HG03097 (cell line): ENCODE data around the gene PACS1.
A peak's percentile ranks its signal among the peaks of the same experiment; 100 is the strongest.

Experiments
- ATAC-seq: cut with Tn5 transposase; IDR thresholded peaks from one replicate; pipeline ENCODE4 v1.9.1; 2021; ENCODE audit not compliant: unreplicated experiment, low FRiP score

PACS1 gene

GRCh38 chr11:66131937-66132632 lies 62.0 kb downstream of the PACS1 start:
- ATAC-seq, result no peak

GRCh38 chr11:66133216-66133775 lies 63.2 kb downstream of the PACS1 start:
- no peak for ATAC-seq

GRCh38 chr11:66136752-66137123 lies 66.7 kb downstream of the PACS1 start:
- ATAC-seq, result no peak

DNA sequence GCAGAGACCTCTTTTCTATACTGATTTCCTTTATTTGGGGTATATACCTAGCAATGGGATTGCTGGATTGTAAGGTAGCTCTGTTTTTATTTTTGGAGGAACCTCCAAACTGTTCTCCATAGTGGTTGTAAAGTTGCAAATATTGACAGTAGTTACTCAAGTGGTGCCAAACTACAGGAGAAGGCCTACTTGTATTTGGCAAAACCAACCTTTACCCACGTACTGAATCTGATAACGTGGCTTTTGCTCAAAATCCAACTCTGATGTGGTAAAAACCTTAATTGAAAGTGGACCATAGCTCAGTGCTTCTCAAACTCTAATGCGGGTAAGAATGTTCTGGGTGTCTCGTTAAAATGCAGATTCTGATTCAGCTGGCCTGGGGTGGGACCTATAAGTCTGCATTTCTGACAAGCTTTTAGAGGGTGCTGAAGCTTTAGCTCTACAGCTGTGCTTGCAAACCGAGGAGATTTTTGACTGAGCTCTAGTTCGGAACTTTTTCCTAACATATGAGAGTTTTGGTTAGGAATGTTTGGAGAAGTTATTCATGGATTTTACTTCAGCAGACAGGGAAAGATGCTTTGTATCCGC lies 69.8 kb downstream of the PACS1 start:
- ATAC-seq, result no peak

- ATAC-seq, result no peak
Observed at GRCh38 chr11:66142370-66143263, 72.5 kb downstream of the PACS1 start.

DNA sequence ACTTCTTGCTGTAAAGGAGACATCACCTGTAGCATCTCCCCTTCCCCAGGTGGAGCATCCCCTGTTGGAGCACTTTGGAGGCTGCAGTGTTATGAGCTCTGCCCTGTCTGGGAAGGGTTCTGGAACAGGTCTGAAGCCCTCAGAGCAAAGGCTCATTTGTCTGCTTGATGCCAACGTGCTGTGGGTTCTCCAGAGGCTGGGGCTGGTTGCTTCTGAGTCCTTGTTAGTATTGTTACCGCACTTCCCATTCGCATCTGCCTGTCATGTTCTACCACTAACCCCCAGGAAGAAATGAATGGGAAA lies 73.1 kb downstream of the PACS1 start:
- ATAC-seq, result no peak

GRCh38 chr11:66143996-66144678 lies 74.1 kb downstream of the PACS1 start:
- ATAC-seq, result no peak

DNA sequence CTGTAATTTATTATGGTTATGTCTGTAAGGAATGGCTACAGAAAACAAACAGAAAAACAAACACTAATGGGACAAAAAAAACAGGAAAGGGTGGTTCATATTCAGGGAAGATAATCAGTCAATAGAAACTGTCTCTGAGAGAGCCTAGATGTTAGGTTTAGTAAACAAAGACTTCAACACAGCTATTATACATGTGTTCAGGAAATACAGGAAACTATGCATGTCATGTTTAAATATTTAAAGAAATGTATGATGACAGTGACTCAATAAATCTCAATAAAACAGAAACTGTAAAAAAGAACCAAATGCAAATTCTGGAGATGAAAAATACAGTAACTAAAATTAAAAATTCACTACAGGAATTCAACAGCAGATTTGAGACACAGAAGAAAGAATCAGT lies 76.0 kb downstream of the PACS1 start:
- ATAC-seq, result no peak

DNA sequence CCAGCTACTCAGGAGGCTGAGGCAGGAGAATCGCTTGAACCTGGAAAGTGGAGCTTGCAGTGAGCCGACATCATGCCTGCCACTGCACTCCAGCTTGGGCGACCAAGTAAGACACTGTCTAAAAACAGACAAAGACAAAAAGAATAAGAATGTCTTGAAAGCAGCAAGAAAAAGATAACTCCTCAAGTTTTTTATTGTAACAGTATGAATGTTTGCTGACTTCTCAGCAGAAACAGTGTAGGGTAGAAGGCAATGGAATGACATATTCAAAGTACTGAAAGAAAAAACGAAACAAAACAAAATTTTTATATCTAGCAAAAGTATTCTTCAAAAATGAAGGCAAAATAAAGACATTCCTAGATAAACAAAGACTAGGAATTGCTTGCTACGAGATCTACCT lies 76.9 kb downstream of the PACS1 start:
- ATAC-seq, result no peak

DNA sequence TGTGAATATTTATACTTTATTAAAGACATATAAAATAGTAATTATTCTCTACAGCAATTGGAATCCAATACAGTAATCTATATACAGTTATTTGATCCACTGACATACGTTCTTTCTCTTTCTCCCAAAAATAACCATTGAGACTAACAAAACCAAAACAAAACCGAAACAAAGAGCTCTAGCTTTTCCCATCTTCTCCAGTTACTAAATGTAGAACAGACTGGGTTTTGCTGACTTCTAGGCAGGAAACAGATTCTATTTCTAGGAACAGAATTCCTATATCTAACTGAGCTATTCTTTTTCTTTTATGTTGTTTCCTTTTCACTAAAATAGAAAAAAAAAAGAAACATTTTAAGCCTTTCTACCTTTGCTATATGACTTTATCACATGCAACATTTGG lies 80.1 kb downstream of the PACS1 start:
- ATAC-seq, result no peak

DNA sequence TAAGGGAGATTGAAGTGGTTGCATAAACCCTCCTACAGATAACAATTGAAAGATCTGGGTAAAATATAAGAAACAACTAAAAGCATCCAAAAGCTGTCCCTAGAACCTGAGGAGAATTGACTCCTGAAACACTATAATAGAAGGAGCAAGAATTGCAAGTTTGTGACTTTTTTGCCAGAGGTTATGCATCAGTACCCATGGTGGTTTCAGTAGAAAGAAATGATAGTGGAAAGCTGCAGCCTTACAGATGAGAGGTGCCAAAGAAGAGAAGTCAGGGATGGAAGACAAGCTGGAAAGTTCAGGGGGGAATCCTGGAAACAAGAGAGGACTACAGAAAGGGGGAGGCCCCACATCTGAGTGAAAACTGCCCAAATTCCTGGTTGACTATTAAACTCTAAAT lies 80.7 kb downstream of the PACS1 start:
- no peak for ATAC-seq

DNA sequence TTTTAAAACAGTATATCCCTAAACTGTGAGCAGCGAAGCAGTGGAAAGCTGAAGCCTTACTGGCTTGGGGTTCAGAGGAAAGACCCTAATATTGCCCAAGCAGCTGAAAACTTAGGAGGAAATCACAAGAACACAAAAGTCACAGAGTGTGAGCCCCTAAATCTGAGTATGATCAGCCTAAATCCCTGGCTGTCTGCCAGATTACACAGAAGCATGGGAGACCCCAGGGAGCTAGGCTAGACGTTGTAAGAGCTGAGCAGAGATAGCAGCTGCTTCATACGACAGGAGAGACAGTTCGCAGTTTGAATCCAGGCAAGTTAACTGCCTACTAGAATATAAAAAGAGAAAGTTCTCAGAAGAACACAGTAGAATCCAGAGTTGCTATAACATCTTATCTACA lies 81.2 kb downstream of the PACS1 start:
- no peak for ATAC-seq

DNA sequence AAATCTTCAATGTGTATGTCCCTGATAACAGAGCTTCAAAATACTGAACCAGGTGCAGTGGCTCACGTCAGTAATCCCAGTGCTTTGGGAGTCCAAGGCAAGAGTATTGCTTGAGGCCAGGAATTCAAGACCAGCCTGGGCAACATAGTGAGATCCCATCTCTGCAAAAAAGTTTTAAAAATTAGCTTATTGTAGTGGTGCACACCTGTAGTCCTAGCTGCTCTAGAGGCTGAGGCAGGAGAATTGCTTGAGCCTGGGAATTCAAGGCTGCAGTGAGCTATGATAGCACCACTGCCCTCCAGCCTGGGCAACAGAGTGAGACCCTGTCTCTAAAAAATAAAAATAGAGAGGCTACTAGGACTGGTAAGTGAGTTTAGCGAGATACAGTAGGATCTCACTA lies 84.0 kb downstream of the PACS1 start:
- no peak for ATAC-seq

- no peak for ATAC-seq
Observed at GRCh38 chr11:66155387-66156073, 85.5 kb downstream of the PACS1 start.

- peak; percentile 54 for ATAC-seq
Observed at GRCh38 chr11:66157182-66157864, 87.3 kb downstream of the PACS1 start.

GRCh38 chr11:66158156-66158555 lies 88.1 kb downstream of the PACS1 start:
- no peak for ATAC-seq

DNA sequence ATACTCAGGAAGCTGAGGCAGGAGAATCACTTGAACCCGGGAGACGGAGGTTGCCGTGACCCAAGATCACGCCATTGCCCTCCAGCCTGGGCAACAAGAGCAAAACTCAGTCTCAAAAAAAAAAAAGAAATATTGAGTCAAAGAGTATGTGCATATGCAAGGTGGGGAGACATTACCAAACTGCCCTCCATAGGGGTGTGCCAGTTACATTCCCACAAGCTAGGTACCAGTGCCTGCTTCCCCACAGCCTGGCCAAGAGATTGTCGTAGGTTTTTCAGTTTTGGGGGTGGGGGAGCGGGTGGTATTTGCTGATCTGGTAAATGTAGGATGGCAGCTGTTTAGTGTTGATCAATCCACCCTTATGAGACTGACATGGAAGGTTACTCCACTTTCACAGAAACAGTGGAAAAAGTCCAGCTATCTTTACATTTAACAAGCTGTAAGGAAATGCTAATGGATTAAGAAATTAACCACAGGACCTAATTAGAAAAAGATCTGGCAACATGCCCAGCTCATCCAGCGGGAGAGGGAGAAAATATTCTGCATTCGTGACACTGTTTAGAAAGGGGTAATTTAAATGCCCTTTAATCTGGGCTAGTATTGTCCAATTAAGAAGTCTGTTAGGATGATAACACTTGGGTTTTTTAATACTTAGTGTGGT lies 89.4 kb downstream of the PACS1 start:
- ATAC-seq, result no peak

DNA sequence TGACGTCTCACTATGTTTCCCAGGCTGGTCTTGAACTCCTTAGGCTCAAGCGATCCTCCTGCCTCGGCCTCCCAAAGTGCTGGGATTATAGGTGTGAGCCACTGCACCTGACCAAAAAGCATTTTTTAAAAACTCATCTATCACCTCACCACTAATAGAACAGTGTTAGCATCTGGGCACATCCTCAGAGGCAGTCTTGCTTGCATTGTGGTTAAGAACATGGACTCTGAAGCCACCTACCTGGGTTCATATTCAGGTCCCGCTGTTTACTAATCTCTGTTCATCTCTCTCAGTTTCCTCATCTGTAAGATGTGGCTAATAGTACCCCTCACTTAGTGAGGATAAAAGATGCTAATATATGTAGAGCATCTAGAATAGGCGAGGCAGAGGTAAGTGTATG lies 90.6 kb downstream of the PACS1 start:
- ATAC-seq, result no peak

GRCh38 chr11:66168289-66168688 lies 98.2 kb downstream of the PACS1 start:
- no peak for ATAC-seq
